IPS DF 19.7 (cell line): Measurements from ENCODE around the gene HSD17B7.

ENCODE experiments used
- DNase-seq: peaks from one replicate; pipeline ENCODE4 v3.0.0-alpha.2; 2013; ENCODE audit warnings: low read depth, low spot score

The HSD17B7 gene

GRCh38 chr1:162857850-162858249, 67.3 kb downstream of the HSD17B7 start:
- DNase-seq, result no peak

GRCh38 chr1:162859191-162859590, 68.7 kb downstream of the HSD17B7 start:
- no peak for DNase-seq

DNA sequence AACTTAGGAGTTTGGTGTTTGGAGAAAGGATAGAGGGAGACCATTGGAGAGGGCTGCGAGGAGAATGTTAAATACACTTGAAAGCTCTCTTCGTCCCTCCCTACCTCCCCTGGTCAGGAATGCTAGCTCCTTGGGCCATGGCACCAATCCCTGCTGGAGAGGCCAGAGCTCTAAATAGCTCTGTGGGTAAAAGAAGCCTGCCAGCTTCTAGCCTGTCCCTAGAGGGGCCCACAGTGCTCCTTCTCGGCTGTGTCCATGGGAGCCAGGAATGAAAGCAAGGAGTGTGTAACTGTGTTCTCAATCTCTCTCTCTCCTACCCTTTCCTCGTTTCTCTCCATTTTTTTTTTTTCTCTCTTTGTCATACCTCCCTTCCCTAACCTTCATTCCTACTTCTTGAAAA, 70.6 kb downstream of the HSD17B7 start, which contains the start of gene CCDC190:
CCDC190 (minus strand) TSS at position 75 of the 400 bp plus-strand sequence. CDS start 1,529 bp downstream, outside the sequence.
- no peak for DNase-seq

DNA sequence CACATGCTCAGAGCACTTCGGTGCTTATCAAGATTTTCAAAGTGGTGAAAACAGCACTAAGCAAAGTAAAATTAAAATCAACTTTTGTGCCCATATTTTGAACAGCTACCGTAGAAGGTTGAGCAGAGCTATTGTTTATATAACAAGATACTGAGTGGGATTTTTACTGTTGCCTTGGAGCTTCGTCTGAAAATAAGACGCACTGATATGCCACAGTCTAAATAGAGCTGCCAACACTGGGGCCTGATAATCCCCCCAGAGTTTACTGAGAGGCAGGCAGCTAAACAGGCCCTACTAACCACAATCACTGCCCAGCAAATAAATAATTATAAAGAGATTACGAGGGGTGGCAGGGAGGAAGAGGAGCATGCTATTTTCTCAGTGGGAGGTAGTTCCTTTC, 71.1 kb downstream of the HSD17B7 start:
- no peak for DNase-seq
